Effector memory CD8-positive, alpha-beta T cell (primary cell): ENCODE measurements around the gene TCF25.
"Not testable (repeated sequence)": the region's sequence is repeated elsewhere in the genome, so short reads cannot be mapped to it uniquely, and the experiment has no call there.

ENCODE experiments used
- ATAC-seq: fragments of 150-1000 bp; cut with Tn5 transposase; replicated peaks from 2 replicates; pipeline ENCODE4 v1.10.0; 2021; ENCODE audit warnings: mild to moderate bottlenecking, moderate library complexity
- DNase-seq, 3 experiments: peaks; one replicate each; pipeline ENCODE4 v3.0.0; 2021
- H3K27ac Mint-ChIP-seq, 2 donors: one replicate each; pipeline ENCODE4 v1.8.0; 2022; ENCODE audit warnings: mild to moderate bottlenecking in 2 of 2, mixed read lengths in 2 of 2, moderate library complexity in 2 of 2
- H3K27me3 Mint-ChIP-seq, 2 donors: one replicate each; pipeline ENCODE4 v1.8.0; 2022; ENCODE audit warnings: mixed read lengths in 2 of 2
- H3K36me3 Mint-ChIP-seq: one replicate; pipeline ENCODE4 v1.8.0; 2022; ENCODE audit warnings: mild to moderate bottlenecking, moderate library complexity, mixed read lengths; ENCODE audit not compliant: insufficient read depth
- H3K4me1 Mint-ChIP-seq, 2 donors: one replicate each; pipeline ENCODE4 v1.8.0; 2022; ENCODE audit warnings: low read depth in 2 of 2, mixed read lengths in 2 of 2
- H3K4me3 Mint-ChIP-seq, 2 donors: one replicate each; pipeline ENCODE4 v1.8.0; 2022; ENCODE audit warnings: mild to moderate bottlenecking in 2 of 2, mixed read lengths in 2 of 2, moderate library complexity in 2 of 2
- H3K9me3 Mint-ChIP-seq, 2 donors: one replicate each; pipeline ENCODE4 v1.8.0; 2022; ENCODE audit warnings: mixed read lengths in 2 of 2
- total RNA-seq, 9 experiments: gene quantifications; one replicate each; lab custom pipeline; 2026; lab: John Stamatoyannopoulos, UW

TCF25 gene, protein sequence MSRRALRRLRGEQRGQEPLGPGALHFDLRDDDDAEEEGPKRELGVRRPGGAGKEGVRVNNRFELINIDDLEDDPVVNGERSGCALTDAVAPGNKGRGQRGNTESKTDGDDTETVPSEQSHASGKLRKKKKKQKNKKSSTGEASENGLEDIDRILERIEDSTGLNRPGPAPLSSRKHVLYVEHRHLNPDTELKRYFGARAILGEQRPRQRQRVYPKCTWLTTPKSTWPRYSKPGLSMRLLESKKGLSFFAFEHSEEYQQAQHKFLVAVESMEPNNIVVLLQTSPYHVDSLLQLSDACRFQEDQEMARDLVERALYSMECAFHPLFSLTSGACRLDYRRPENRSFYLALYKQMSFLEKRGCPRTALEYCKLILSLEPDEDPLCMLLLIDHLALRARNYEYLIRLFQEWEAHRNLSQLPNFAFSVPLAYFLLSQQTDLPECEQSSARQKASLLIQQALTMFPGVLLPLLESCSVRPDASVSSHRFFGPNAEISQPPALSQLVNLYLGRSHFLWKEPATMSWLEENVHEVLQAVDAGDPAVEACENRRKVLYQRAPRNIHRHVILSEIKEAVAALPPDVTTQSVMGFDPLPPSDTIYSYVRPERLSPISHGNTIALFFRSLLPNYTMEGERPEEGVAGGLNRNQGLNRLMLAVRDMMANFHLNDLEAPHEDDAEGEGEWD
- total RNA-seq: 110 to 199 (median 162) reads per million in 9 experiments

DNA sequence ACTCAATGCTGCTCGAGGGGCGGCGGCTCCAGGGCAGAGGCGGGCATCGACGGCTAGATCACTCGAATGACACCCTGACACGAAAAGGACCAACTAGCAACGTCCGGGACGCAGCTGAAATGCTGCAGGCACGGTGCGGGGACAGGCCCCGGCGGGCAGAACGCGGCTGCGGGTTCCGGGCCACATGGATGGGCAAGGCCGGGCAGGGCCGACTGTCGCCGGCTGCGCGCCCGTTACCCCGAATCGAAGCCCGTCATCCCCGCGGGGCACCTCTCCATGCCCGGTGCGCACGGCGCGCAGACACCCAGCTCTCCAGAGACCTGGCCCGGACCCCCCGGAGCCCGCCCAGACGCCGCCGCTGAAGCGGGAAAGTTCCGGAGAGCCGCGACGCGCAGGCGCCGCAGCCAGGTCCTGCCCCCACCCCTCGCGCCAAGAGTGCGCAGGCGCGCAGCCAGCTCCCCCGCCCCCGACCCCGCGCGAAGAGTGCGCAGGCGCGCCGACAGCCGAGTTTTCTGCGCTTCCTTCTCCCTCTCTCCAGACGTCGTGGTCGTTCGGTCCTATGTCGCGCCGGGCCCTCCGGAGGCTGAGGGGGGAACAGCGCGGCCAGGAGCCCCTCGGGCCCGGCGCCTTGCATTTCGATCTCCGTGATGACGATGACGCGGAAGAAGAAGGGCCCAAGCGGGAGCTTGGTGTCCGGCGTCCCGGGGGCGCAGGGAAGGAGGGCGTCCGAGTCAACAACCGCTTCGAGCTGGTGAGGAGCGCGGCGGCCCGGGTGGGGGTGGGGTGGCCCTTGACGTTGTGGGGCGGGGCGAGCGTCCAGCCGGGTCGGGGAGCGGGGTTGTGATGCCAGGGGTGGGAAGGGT, at the start of gene TCF25:
TSS of gene TCF25 (plus strand) at position 484 of the 863 bp plus-strand sequence. CDS start at position 560, 76 bp downstream.
- H3K9me3 Mint-ChIP-seq: peaks cover 0 to 2% of the 10 kb centered on the region in 2 donors
- peaks cover 56% of the 10 kb centered on the region for H3K36me3 Mint-ChIP-seq
- ATAC-seq (peak; percentile 33), DNase-seq (peak; percentile 77 to 80 (median 78))
- H3K27me3 Mint-ChIP-seq: no peaks in the 10 kb centered on the region
- peaks cover 14 to 16% of the 10 kb centered on the region in 2 donors for H3K4me1 Mint-ChIP-seq
- H3K27ac Mint-ChIP-seq: peak within 1 kb of the TSS; percentile 98 to 99
- peak within 1 kb of the TSS; percentile 89 to 94 for H3K4me3 Mint-ChIP-seq

GRCh38 chr16:89823824-89824148, 49.6 kb upstream of the TCF25 start:
- not testable (repeated sequence) for H3K9me3 Mint-ChIP-seq, DNase-seq, H3K36me3 Mint-ChIP-seq, ATAC-seq, H3K27ac Mint-ChIP-seq, H3K27me3 Mint-ChIP-seq, H3K4me3 Mint-ChIP-seq
- peaks cover 7 to 17% of the 10 kb centered on the region in 2 donors for H3K4me1 Mint-ChIP-seq

- ATAC-seq (no peak), DNase-seq (no peak)
- H3K4me3 Mint-ChIP-seq: peak overlapping the region in 1 of 2 donors; percentile 37
- peaks cover 11% of the 10 kb centered on the region in 2 donors for H3K4me1 Mint-ChIP-seq
- no peak overlapping the region for H3K27ac Mint-ChIP-seq
- no peaks in the 10 kb centered on the region for H3K9me3 Mint-ChIP-seq
- peaks cover 0 to 24% of the 10 kb centered on the region in 2 donors for H3K27me3 Mint-ChIP-seq
- peaks cover 8% of the 10 kb centered on the region for H3K36me3 Mint-ChIP-seq
Observed at GRCh38 chr16:89826531-89827382, 46.6 kb upstream of the TCF25 start.

DNA sequence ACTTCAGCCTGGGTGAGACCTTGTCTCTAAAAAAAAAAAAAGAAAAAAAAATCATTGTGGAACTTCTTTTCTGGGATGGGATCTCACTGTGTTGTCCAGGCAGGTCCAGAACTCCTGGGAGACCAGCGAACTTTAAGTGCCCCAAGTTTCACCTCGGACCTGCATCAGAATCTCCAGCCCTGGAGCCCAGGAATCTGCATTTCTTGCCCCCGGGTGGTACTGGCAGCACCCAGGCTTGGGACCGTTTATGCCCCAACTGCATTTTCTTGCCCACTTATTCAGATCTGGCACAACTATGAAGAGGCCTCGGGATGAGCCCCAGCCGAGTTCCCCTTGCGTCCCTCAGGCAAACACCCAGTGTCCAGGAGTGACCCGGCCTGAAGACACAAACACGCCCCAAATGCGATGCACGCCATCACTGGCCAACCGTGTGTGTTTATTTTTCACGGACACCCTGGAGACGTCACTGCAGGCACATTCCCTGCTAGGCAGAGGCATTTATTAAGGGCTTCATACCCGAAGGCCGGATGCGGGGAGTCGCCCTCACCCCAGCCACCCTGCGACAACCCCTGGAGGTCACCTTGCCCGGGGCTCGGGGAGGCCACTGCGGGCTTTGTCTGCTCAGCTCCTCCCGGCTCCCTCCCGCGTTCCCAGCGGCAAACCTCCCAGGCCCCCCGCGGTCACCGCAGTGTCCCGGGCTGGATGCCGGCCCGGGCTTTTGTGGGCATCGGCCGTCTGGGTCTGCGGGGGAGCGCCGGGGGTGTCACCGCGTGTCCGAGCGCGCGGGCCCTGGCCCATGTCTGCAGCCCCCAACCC, 45.8 kb upstream of the TCF25 start:
- H3K27me3 Mint-ChIP-seq: peaks cover 0 to 33% of the 10 kb centered on the region in 2 donors
- H3K4me3 Mint-ChIP-seq: peak overlapping the region; percentile 5 to 29

DNA sequence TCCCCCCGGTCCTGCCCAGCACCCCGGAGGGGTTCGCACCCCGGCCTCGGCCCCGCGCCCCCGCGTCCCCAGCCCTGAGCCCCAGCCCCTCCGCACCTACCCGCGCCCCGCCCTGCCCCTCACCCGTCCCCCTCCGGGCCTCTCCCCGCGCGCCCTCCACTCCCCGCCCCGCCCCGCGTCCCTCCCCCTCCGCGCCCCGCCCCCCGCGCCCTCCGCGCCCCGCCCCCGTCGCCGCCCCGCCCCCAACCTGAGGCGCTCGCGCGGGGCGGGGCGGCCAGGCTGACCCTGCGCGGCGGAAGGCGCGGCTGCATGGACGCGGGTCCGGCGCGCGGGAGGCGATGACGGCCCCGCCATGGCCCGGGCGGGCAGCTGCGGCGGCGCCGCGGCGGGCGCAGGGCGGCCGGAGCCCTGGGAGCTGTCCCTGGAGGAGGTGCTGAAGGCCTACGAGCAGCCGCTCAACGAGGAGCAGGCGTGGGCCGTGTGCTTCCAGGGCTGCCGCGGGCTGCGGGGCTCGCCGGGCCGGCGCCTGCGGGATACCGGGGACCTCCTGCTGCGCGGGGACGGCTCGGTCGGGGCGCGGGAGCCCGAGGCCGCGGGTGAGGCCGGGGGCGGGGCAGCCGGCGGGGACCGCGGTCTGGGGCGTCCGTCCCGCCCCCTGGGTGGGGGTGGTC, 45.1 kb upstream of the TCF25 start, which contains the start of gene SPIRE2:
TSS of gene SPIRE2 (plus strand) at position 277 of the 671 bp plus-strand sequence. CDS start at position 353, 76 bp downstream.
- DNase-seq (peak; percentile 71 to 74 (median 74)), ATAC-seq (peak; percentile 98)
- no peak within 1 kb of the TSS for H3K27ac Mint-ChIP-seq
- peaks cover 8% of the 10 kb centered on the region for H3K36me3 Mint-ChIP-seq
- peak within 1 kb of the TSS; percentile 47 to 51 for H3K4me3 Mint-ChIP-seq
- H3K9me3 Mint-ChIP-seq: no peaks in the 10 kb centered on the region
- H3K4me1 Mint-ChIP-seq: peaks cover 5 to 9% of the 10 kb centered on the region in 2 donors
- peaks cover 0 to 35% of the 10 kb centered on the region in 2 donors for H3K27me3 Mint-ChIP-seq

More for the DNA sequence above, 45.8 kb upstream of the TCF25 start:
- Mint-ChIP-seq H3K9me3 (no peaks in the 10 kb centered on the region), H3K27ac (no peak overlapping the region), H3K4me1 (peaks cover 5 to 9% of the 10 kb centered on the region in 2 donors), H3K36me3 (peaks cover 8% of the 10 kb centered on the region)
- DNase-seq (no peak), ATAC-seq (no peak)

DNA sequence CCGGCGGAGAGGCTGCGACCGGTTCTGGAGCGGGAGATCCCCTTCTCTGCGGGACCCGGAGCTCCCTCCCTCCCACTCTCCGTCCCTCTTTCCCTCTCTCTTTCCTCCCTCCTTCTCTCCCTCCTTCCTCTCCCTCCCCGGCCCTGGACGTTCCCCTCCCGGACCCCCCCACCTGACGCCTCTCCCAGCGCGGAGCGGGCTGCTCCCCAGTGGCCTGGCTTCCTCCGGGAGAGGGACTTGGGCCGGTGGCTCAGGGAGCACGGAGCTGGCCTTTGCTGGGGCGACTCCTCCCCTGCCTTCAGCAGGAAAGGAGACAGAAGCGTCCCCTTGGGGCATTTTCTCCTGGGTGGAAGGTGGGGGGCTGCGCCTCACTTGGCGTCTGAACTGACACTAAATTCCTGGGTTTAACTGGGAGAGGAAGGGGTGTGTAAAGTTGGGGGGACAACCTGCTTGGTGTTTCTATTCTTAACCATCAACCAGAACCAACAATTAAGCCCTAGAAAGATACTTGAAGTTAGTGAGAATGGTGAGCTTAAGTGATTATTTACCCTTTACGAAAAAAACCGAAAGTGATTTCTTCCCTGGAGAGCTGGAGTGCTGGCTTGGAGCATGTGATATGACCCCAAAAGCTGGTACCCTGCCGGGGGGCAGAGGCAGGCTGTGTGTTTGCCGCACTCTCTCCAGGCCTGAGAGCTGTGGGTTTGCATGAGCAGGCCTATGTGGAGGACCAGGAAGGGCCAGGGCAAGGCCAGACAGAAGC, 44.3 kb upstream of the TCF25 start:
- H3K36me3 Mint-ChIP-seq: peaks cover 8% of the 10 kb centered on the region
- peak overlapping the region; percentile 47 to 51 for H3K4me3 Mint-ChIP-seq
- no peaks in the 10 kb centered on the region for H3K9me3 Mint-ChIP-seq
- no peak for ATAC-seq
- H3K27me3 Mint-ChIP-seq: peaks cover 0 to 35% of the 10 kb centered on the region in 2 donors
- H3K27ac Mint-ChIP-seq: no peak overlapping the region
- H3K4me1 Mint-ChIP-seq: peaks cover 5 to 9% of the 10 kb centered on the region in 2 donors
- DNase-seq: no peak

- H3K4me3 Mint-ChIP-seq: no peak overlapping the region
- peaks cover 0 to 35% of the 10 kb centered on the region in 2 donors for H3K27me3 Mint-ChIP-seq
- peaks cover 8% of the 10 kb centered on the region for H3K36me3 Mint-ChIP-seq
- peaks cover 5 to 9% of the 10 kb centered on the region in 2 donors for H3K4me1 Mint-ChIP-seq
- no peak for DNase-seq
- no peaks in the 10 kb centered on the region for H3K9me3 Mint-ChIP-seq
- H3K27ac Mint-ChIP-seq: no peak overlapping the region
- ATAC-seq: no peak
Observed at GRCh38 chr16:89829630-89830437, 43.6 kb upstream of the TCF25 start.

- no peaks in the 10 kb centered on the region for H3K9me3 Mint-ChIP-seq
- H3K27me3 Mint-ChIP-seq: peaks cover 0 to 35% of the 10 kb centered on the region in 2 donors
Observed at GRCh38 chr16:89831810-89832328, 41.5 kb upstream of the TCF25 start.

GRCh38 chr16:89833664-89834363, 39.6 kb upstream of the TCF25 start:
- peaks cover 0 to 34% of the 10 kb centered on the region in 2 donors for H3K27me3 Mint-ChIP-seq
- ATAC-seq, DNase-seq, H3K4me3 Mint-ChIP-seq, H3K9me3 Mint-ChIP-seq, H3K27ac Mint-ChIP-seq: not testable (repeated sequence)
- peaks cover 12% of the 10 kb centered on the region for H3K36me3 Mint-ChIP-seq
- peaks cover 10 to 21% of the 10 kb centered on the region in 2 donors for H3K4me1 Mint-ChIP-seq

More at GRCh38 chr16:89831810-89832328, 41.5 kb upstream of the TCF25 start:
- H3K36me3 Mint-ChIP-seq: peaks cover 8% of the 10 kb centered on the region
- ATAC-seq (no peak), DNase-seq (no peak)
- no peak overlapping the region for H3K4me3 Mint-ChIP-seq
- H3K27ac Mint-ChIP-seq: no peak overlapping the region
- H3K4me1 Mint-ChIP-seq: peaks cover 5 to 9% of the 10 kb centered on the region in 2 donors
